Measurements from ENCODE around the gene ACTN2.

GRCh38 chr1:236742421-236743160 is 56.3 kb downstream of the ACTN2 start:
- TF ChIP-seq POLR2AphosphoS5 (IDR thresholded peaks at IDR 0.05; ENCODE audit: low read depth, low read length), result no peak
- no peak for TF ChIP-seq POLR2A (IDR thresholded peaks at IDR 0.05; ENCODE audit: low read depth, low read length)
